ENCODE results near the gene VCAN.

DNA sequence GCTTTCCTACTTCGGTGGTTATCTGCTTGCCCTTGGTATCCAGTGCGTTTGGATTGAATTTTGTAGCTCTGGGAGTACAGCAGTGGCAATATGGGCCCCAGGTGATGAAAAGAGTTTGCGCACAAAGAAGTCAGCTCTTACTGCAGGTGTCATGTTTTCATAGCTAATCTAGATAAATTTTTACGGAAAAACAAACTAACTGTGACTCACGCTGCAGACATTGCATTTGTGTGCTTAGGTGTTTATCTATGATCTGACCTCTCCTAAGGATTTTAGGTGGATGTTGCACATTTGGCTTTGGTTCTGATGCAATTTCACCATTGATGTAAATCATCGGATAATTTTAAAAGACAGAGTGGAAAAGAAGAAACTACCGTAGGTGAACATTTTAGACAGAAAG, 92.1 kb downstream of the VCAN start:
- TF ChIP-seq, protein P1, sequence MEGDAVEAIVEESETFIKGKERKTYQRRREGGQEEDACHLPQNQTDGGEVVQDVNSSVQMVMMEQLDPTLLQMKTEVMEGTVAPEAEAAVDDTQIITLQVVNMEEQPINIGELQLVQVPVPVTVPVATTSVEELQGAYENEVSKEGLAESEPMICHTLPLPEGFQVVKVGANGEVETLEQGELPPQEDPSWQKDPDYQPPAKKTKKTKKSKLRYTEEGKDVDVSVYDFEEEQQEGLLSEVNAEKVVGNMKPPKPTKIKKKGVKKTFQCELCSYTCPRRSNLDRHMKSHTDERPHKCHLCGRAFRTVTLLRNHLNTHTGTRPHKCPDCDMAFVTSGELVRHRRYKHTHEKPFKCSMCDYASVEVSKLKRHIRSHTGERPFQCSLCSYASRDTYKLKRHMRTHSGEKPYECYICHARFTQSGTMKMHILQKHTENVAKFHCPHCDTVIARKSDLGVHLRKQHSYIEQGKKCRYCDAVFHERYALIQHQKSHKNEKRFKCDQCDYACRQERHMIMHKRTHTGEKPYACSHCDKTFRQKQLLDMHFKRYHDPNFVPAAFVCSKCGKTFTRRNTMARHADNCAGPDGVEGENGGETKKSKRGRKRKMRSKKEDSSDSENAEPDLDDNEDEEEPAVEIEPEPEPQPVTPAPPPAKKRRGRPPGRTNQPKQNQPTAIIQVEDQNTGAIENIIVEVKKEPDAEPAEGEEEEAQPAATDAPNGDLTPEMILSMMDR (IDR thresholded peaks at IDR 0.05; ENCODE audit: poor library complexity, severe bottlenecking): no peak
- no peak for TF ChIP-seq RAD21 (conservative IDR thresholded peaks at IDR 0.05)
- TF ChIP-seq EP300 (conservative IDR thresholded peaks at IDR 0.05; ENCODE audit: poor library complexity, severe bottlenecking): no peak
- TF ChIP-seq EZH2 (IDR thresholded peaks at IDR 0.05; ENCODE audit: borderline replicate concordance, insufficient read depth, low read length, poor library complexity, severe bottlenecking): no peak
- TF ChIP-seq, protein P2, sequence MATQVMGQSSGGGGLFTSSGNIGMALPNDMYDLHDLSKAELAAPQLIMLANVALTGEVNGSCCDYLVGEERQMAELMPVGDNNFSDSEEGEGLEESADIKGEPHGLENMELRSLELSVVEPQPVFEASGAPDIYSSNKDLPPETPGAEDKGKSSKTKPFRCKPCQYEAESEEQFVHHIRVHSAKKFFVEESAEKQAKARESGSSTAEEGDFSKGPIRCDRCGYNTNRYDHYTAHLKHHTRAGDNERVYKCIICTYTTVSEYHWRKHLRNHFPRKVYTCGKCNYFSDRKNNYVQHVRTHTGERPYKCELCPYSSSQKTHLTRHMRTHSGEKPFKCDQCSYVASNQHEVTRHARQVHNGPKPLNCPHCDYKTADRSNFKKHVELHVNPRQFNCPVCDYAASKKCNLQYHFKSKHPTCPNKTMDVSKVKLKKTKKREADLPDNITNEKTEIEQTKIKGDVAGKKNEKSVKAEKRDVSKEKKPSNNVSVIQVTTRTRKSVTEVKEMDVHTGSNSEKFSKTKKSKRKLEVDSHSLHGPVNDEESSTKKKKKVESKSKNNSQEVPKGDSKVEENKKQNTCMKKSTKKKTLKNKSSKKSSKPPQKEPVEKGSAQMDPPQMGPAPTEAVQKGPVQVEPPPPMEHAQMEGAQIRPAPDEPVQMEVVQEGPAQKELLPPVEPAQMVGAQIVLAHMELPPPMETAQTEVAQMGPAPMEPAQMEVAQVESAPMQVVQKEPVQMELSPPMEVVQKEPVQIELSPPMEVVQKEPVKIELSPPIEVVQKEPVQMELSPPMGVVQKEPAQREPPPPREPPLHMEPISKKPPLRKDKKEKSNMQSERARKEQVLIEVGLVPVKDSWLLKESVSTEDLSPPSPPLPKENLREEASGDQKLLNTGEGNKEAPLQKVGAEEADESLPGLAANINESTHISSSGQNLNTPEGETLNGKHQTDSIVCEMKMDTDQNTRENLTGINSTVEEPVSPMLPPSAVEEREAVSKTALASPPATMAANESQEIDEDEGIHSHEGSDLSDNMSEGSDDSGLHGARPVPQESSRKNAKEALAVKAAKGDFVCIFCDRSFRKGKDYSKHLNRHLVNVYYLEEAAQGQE (IDR thresholded peaks at IDR 0.05; ENCODE audit: borderline replicate concordance): no peak

Data from neural cell (in vitro differentiated cells).